ENCODE data around the gene LPCAT2. TPM values are rescaled to one million over a fixed set of nuclear protein-coding genes. Genes with fewer than 3 reads are reported as not detected.
"Not testable (repeated sequence)": the region's sequence is repeated elsewhere in the genome, so short reads cannot be mapped to it uniquely, and the experiment has no call there.

LPCAT2 gene
- polyA plus RNA-seq, 3 donors = 28.5 to 49.7 (median 47.1) TPM

- no peaks in the 10 kb centered on the region for H3K79me2 ChIP-seq (ENCODE audit: insufficient read depth, low read length)
- H3K27me3 ChIP-seq (ENCODE audit: control insufficient read depth in 2 of 2, insufficient read depth in 2 of 2, low read length in 2 of 2) = no peaks in the 10 kb centered on the region
Observed at GRCh38 chr16:55615071-55615470, 106.2 kb downstream of the LPCAT2 start.

GRCh38 chr16:55615670-55616069, 106.8 kb downstream of the LPCAT2 start:
- H3K27me3 ChIP-seq (ENCODE audit: control insufficient read depth in 2 of 2, insufficient read depth in 2 of 2, low read length in 2 of 2); H3K36me3 ChIP-seq (replicated peaks in 1 of 2; ENCODE audit: control insufficient read depth in 1 of 2, insufficient read depth in 2 of 2, low read length in 2 of 2); H3K4me1 ChIP-seq (ENCODE audit: control insufficient read depth in 1 of 2, insufficient read depth in 2 of 2, low read length in 2 of 2); H3K4me3 ChIP-seq (replicated peaks in 1 of 3; ENCODE audit: low read depth in 2 of 3, low read length in 3 of 3); H3K27ac Mint-ChIP-seq; H3K4me2 ChIP-seq (replicated peaks; ENCODE audit: extremely low read depth, low read length, poor library complexity, severe bottlenecking); H3K4me3 Mint-ChIP-seq; H3K27me3 Mint-ChIP-seq (ENCODE audit: low read depth in 3 of 3); intact Hi-C loops (cut with micrococcal nuclease); H3K9me3 ChIP-seq (replicated peaks in 1 of 2; ENCODE audit: control insufficient read depth in 1 of 2, insufficient read depth in 1 of 2, low read length in 2 of 2); H3K27ac ChIP-seq (ENCODE audit: low read depth in 1 of 2, low read length in 2 of 2); H3K79me2 ChIP-seq (ENCODE audit: insufficient read depth, low read length); H4K20me1 ChIP-seq (ENCODE audit: insufficient read depth, low read length); DNase-seq; H2AFZ ChIP-seq (ENCODE audit: insufficient read depth, low read depth, low read length, poor library complexity, severe bottlenecking); H3K9ac ChIP-seq (ENCODE audit: insufficient read depth, low read length, poor library complexity, severe bottlenecking); H3K4me1 Mint-ChIP-seq; H3K36me3 Mint-ChIP-seq: not testable (repeated sequence)
- peaks cover 0 to 24% (median 14%) of the 10 kb centered on the region in 7 donors for H3K9me3 Mint-ChIP-seq
- 81% methylated on average over 11 of the region's 11 CpGs for WGBS (ENCODE audit: insufficient coverage)

More at GRCh38 chr16:55615071-55615470, 106.2 kb downstream of the LPCAT2 start:
- no peak overlapping the region for H3K27ac Mint-ChIP-seq
- intact Hi-C loops (cut with micrococcal nuclease) = no loop called here
- no peaks in the 10 kb centered on the region for H3K36me3 Mint-ChIP-seq
- Histone ChIP-seq H3K4me2 (replicated peaks; ENCODE audit: extremely low read depth, low read length, poor library complexity, severe bottlenecking) (no peak overlapping the region), H3K36me3 (replicated peaks in 1 of 2; ENCODE audit: control insufficient read depth in 1 of 2, insufficient read depth in 2 of 2, low read length in 2 of 2) (no peaks in the 10 kb centered on the region), H3K27ac (ENCODE audit: low read depth in 1 of 2, low read length in 2 of 2) (no peak overlapping the region), H4K20me1 (ENCODE audit: insufficient read depth, low read length) (no peaks in the 10 kb centered on the region), H3K4me3 (replicated peaks in 1 of 3; ENCODE audit: low read depth in 2 of 3, low read length in 3 of 3) (no peak overlapping the region), H3K9me3 (replicated peaks in 1 of 2; ENCODE audit: control insufficient read depth in 1 of 2, insufficient read depth in 1 of 2, low read length in 2 of 2) (peaks cover 0 to 6% of the 10 kb centered on the region in 2 donors), H3K4me1 (ENCODE audit: control insufficient read depth in 1 of 2, insufficient read depth in 2 of 2, low read length in 2 of 2) (no peaks in the 10 kb centered on the region), H3K9ac (ENCODE audit: insufficient read depth, low read length, poor library complexity, severe bottlenecking) (no peak overlapping the region), H2AFZ (ENCODE audit: insufficient read depth, low read depth, low read length, poor library complexity, severe bottlenecking) (no peak overlapping the region)
- DNase-seq = no peak
- no peak for TF ChIP-seq CTCF (IDR thresholded peaks at IDR 0.05)
- H3K9me3 Mint-ChIP-seq = peaks cover 2 to 24% (median 12%) of the 10 kb centered on the region in 7 donors
- no peak overlapping the region for H3K4me3 Mint-ChIP-seq
- H3K4me1 Mint-ChIP-seq = no peaks in the 10 kb centered on the region
- WGBS (ENCODE audit: insufficient coverage) = 22% methylated on average over 1 of the region's 3 CpGs
- no peaks in the 10 kb centered on the region for H3K27me3 Mint-ChIP-seq (ENCODE audit: low read depth in 3 of 3)
